ENCODE results near the gene DNAAF2.
"Not testable (repeated sequence)": the region's sequence is repeated elsewhere in the genome, so short reads cannot be mapped to it uniquely, and the experiment has no call there.

- not testable (repeated sequence) for TF ChIP-seq CTCF, POLR2A (IDR thresholded peaks at IDR 0.05)
These were observed 49.9 kb downstream of the DNAAF2 start for GRCh38 chr14:49584981-49585640.
